ENCODE measurements around the gene RHBDF2. TPM values are rescaled to one million over a fixed set of nuclear protein-coding genes. Genes with fewer than 3 reads are reported as not detected.

RHBDF2 gene
- total RNA-seq, 1 experiment from 2014 or later = 19.7 TPM

GRCh38 chr17:76547642-76548202, 46.5 kb upstream of the RHBDF2 start:
- H4K20me1 ChIP-seq (ENCODE audit: control insufficient read depth, insufficient read depth, insufficient read length) = no peaks in the 10 kb centered on the region
- H3K9me3 ChIP-seq (ENCODE audit: control insufficient read depth, low read depth, low read length) = no peaks in the 10 kb centered on the region
- Mint-ChIP-seq H3K27me3 (ENCODE audit: low read depth) (peaks cover 6% of the 10 kb centered on the region), H3K4me1 (peaks cover 18 to 24% of the 10 kb centered on the region in 2 experiments), H3K4me3 (no peak overlapping the region), H3K36me3 (ENCODE audit: insufficient read depth in 1 of 3, low read depth in 3 of 3) (no peaks in the 10 kb centered on the region; a peak in 1 of 7 replicates), H3K27ac (no peak overlapping the region), H3K9me3 (no peaks in the 10 kb centered on the region)
- no peak overlapping the region for H2BK15ac ChIP-seq (ENCODE audit: low read depth, low read length)
- DNase-seq = no peak
- no peak overlapping the region for H3K23ac ChIP-seq (ENCODE audit: insufficient read length, low read depth, low read length)
- no peak overlapping the region for H3K14ac ChIP-seq (ENCODE audit: insufficient read depth, low read length)
- TF ChIP-seq CTCF (conservative IDR thresholded peaks at IDR 0.05) = no peak
- no peaks in the 10 kb centered on the region for H3K79me1 ChIP-seq (ENCODE audit: insufficient read depth, low read depth, low read length, poor library complexity, severe bottlenecking)
- no peak overlapping the region for H3K4ac ChIP-seq (ENCODE audit: low read depth, low read length)
- H2BK12ac ChIP-seq (ENCODE audit: insufficient read length, low read depth, low read length) = no peak overlapping the region
- H4K5ac ChIP-seq (ENCODE audit: insufficient read length, low read depth, low read length) = no peak overlapping the region
- H3K23me2 ChIP-seq (ENCODE audit: insufficient read length, low read depth, low read length, poor library complexity, severe bottlenecking) = no peaks in the 10 kb centered on the region
- no peaks in the 10 kb centered on the region for H3K27me3 ChIP-seq (ENCODE audit: insufficient read depth, low read length)
- H3K79me2 ChIP-seq (ENCODE audit: insufficient read depth, low read length) = no peaks in the 10 kb centered on the region
- H2AK5ac ChIP-seq (ENCODE audit: insufficient read length, low read length) = no peak overlapping the region
- no peak overlapping the region for H3K4me2 ChIP-seq (ENCODE audit: insufficient read depth, insufficient read length, low read length)
- no peak overlapping the region for H4K8ac ChIP-seq (replicated peaks; ENCODE audit: insufficient read length, low read depth, low read length)
- no peak overlapping the region for H3K56ac ChIP-seq (ENCODE audit: insufficient read length, low read depth, low read length)
- no peak overlapping the region for H2BK120ac ChIP-seq (ENCODE audit: low read depth, low read length, poor library complexity, severe bottlenecking)
- H4K91ac ChIP-seq (ENCODE audit: insufficient read length, low read depth, low read length) = no peak overlapping the region
- H3K27ac ChIP-seq (ENCODE audit: insufficient read length, low read depth, low read length) = no peak overlapping the region
- H2BK5ac ChIP-seq (ENCODE audit: insufficient read length, low read length) = no peak overlapping the region
- H3K18ac ChIP-seq (ENCODE audit: insufficient read length, low read depth, low read length) = no peak overlapping the region
- no peaks in the 10 kb centered on the region; the same call in 1 of the 2 replicates for H3K4me1 ChIP-seq (ENCODE audit: insufficient read depth, low read length)
- no peak overlapping the region for H2BK20ac ChIP-seq (ENCODE audit: low read depth, low read length, poor library complexity, severe bottlenecking)
- H3K9ac ChIP-seq (ENCODE audit: extremely low read depth, insufficient read length, low read length) = no peak overlapping the region
- no peak overlapping the region for H2AFZ ChIP-seq (ENCODE audit: low read length)
- H3T11ph ChIP-seq (ENCODE audit: low read length) = no peak overlapping the region
- WGBS (ENCODE audit: extremely low coverage, insufficient read length, low lambda C conversion rate) = 100% methylated on average over 1 of the region's 2 CpGs

Measured in H9 (cell line).